HG03571 (cell line): Measurements from ENCODE around the gene AEN.
A peak's percentile ranks its signal among the peaks of the same experiment; 100 is the strongest.

Experiments
- ATAC-seq: cut with Tn5 transposase; IDR thresholded peaks from one replicate; pipeline ENCODE4 v1.9.1; 2021; ENCODE audit not compliant: unreplicated experiment

Gene AEN

GRCh38 chr15:88613074-88613944 is 7.8 kb upstream of the AEN start:
- no peak for ATAC-seq

- ATAC-seq, result no peak
Observed at GRCh38 chr15:88615303-88616107, 5.6 kb upstream of the AEN start.

GRCh38 chr15:88616240-88616639 is 4.9 kb upstream of the AEN start:
- no peak for ATAC-seq

- no peak for ATAC-seq
Observed at GRCh38 chr15:88617031-88617722, 4.0 kb upstream of the AEN start.

- no peak for ATAC-seq
Observed at GRCh38 chr15:88617790-88618189, 3.4 kb upstream of the AEN start.

GRCh38 chr15:88618686-88619085 is 2.5 kb upstream of the AEN start:
- no peak for ATAC-seq

- ATAC-seq, result no peak
Observed at GRCh38 chr15:88619796-88620195, 1.3 kb upstream of the AEN start.

GRCh38 chr15:88621789-88622604 is 857 bp downstream of the AEN start:
- ATAC-seq, result peak; percentile 23

- ATAC-seq, result no peak
Observed at GRCh38 chr15:88622605-88622975, 1.4 kb downstream of the AEN start.

- no peak for ATAC-seq
Observed at GRCh38 chr15:88623061-88623460, 1.9 kb downstream of the AEN start.

GRCh38 chr15:88623632-88624031 is 2.5 kb downstream of the AEN start:
- ATAC-seq, result no peak

- ATAC-seq, result peak; percentile 29
Observed at GRCh38 chr15:88624156-88624970, 3.2 kb downstream of the AEN start.

GRCh38 chr15:88624971-88625490 is 3.9 kb downstream of the AEN start:
- no peak for ATAC-seq

- no peak for ATAC-seq
Observed at GRCh38 chr15:88625943-88626741, 5.0 kb downstream of the AEN start.

GRCh38 chr15:88627463-88627862 is 6.3 kb downstream of the AEN start:
- ATAC-seq, result no peak

- no peak for ATAC-seq
Observed at GRCh38 chr15:88628018-88628654, 7.0 kb downstream of the AEN start.

GRCh38 chr15:88629071-88629470 is 7.9 kb downstream of the AEN start:
- ATAC-seq, result no peak

- ATAC-seq, result no peak
Observed at GRCh38 chr15:88630141-88630721, 9.1 kb downstream of the AEN start.
